Esophagus muscularis mucosa (tissue), 4 donors: ENCODE results near the gene CYP2U1. TPM values are rescaled to one million over a fixed set of nuclear protein-coding genes. Genes with fewer than 3 reads are reported as not detected.

Experiments
- DNase-seq: peaks from one replicate; pipeline ENCODE4 v3.0.0-alpha.2; 2017; ENCODE audit errors: extremely low spot score
- H3K27ac ChIP-seq, 4 donors: fragments of 200-600 bp; sonication (generic); replicated peaks in 1 of 4; 1 replicate in 3 of 4; 2 replicates in 1 of 4; pipeline ENCODE4 v1.5.1; 2016 to 2019; ENCODE audit warnings: mild to moderate bottlenecking in 1 of 4
- H3K27me3 ChIP-seq, 4 donors: fragments of 200-600 bp; sonication (generic); one replicate each; pipeline versions ENCODE4 v1.5.1 to v1.6.0; 2016 to 2019
- H3K36me3 ChIP-seq, 4 donors: fragments of 200-600 bp; sonication (generic); one replicate each; pipeline ENCODE4 v1.5.1; 2016 to 2019
- H3K4me1 ChIP-seq, 4 donors: fragments of 200-600 bp; sonication (generic); one replicate each; pipeline ENCODE4 v1.5.1; 2016 to 2019
- H3K4me3 ChIP-seq, 4 donors: fragments of 200-600 bp; sonication (generic); 1 replicate in 2 of 4; 2 replicates in 2 of 4; pipeline ENCODE4 v1.5.1; 2016 to 2019; ENCODE audit warnings: mild to moderate bottlenecking in 4 of 4, moderate library complexity in 1 of 4
- H3K9me3 ChIP-seq, 4 donors: fragments of 200-600 bp; sonication (generic); 1 replicate in 3 of 4; 2 replicates in 1 of 4; pipeline ENCODE4 v1.5.1; 2016 to 2019
- EP300 ChIP-seq: sonication (generic); formaldehyde crosslinking; IDR thresholded peaks from one replicate; pipeline ENCODE4 v1.6.1; 2017; ENCODE audit warnings: antibody characterized with exemption
- POLR2A ChIP-seq: fragments of 450-650 bp; IDR thresholded peaks from one replicate; pipeline ENCODE4 v1.6.1; 2017; ENCODE audit warnings: antibody characterized with exemption, moderate library complexity, mild to moderate bottlenecking, low read depth
- POLR2AphosphoS5 ChIP-seq, 2 donors: sonication (generic); formaldehyde crosslinking; IDR thresholded peaks; one replicate each; pipeline ENCODE4 v1.6.1; 2017; ENCODE audit warnings: antibody characterized with exemption in 2 of 2
- WGBS: methylation state at CpG from one replicate; pipeline ENCODE4 v1.1.5; 2018; 5-methylcytosine and 5-hydroxymethylcytosine counted together
- intact Hi-C: fragments of 100-400 bp; cut with DNase I; formaldehyde crosslinking; loops from one replicate; pipeline ENCODE4 v1.15.1; 2023
- total RNA-seq, 4 donors: library from RNA; depleted of rRNA; stranded (reverse); fragments of >200 nt; gene quantifications; one replicate each; pipeline versions ENCODE4 v1.1.0 to v1.2.1, GENCODE V29; 2016
- TF ChIP-seq, protein P1 (sequence below), 3 experiments: fragments of 200-600 bp in 2 of 3; fragments of 450-650 bp in 1 of 3; sonication (generic) in 2 of 3; IDR thresholded peaks; one replicate each; pipeline ENCODE4 v1.5.1; 2017 to 2019; ENCODE audit warnings: antibody characterized with exemption in 3 of 3, mild to moderate bottlenecking in 2 of 3, moderate library complexity in 1 of 3

The CYP2U1 gene
- total RNA-seq, 4 donors from 2014 or later: 17.7 to 36.6 (median 22.9) TPM

DNA sequence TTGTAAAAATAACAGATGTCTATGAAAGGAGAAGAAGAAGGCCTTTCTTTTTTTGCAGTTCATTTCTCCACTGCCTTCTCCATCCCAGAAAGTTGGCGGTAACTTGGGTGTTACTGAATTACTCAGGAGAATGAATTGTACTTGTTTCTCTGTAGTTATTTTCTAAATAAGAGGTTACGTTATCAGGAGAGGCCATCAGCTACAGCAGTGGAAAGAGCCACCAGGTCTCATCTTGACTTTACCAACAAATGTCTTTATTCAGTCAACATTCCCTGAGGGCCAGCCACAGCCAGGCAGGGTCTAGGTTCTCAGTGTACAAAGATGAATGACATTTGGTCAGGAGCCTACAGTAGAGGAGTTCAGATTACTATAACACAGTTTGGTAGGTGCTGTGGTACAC, 66.4 kb downstream of the CYP2U1 start:
- no peak overlapping the region for H3K4me3 ChIP-seq

DNA sequence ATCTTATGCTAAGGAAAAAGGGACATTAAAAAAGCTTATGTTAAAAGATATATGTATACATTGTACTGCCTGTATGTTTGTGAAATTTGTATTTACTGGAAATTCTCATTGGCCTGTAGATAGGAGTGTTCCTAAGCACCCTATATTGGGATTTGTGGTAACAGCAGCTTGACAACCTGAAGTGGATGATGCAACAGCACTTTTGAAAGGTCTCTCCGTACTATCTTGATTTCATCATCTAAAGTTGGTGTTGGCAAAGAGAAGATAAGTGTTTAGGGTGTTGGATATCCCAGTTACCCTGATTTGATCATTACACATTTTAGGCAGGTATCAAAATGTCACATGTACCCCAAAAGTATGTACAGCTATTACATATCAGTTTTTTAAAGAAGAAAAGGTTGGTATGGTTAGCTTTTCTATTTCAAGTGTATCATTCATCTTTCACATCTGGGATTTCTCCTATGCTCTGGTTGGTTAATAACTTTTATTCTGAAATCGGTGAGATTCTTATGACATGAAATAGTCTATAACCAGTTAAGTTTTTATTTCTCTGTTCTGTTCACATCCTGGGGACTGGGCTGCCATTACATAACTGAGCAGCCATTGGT, 68.7 kb downstream of the CYP2U1 start:
- no peaks in the 10 kb centered on the region for H3K36me3 ChIP-seq
- H3K4me1 ChIP-seq: peaks cover 51 to 70% (median 65%) of the 10 kb centered on the region in 4 donors
- WGBS: 88% methylated on average over 2 of the region's 2 CpGs
- DNase-seq: no peak
- H3K27me3 ChIP-seq: no peaks in the 10 kb centered on the region
- no peaks in the 10 kb centered on the region for H3K9me3 ChIP-seq
- TF ChIP-seq, protein P1, sequence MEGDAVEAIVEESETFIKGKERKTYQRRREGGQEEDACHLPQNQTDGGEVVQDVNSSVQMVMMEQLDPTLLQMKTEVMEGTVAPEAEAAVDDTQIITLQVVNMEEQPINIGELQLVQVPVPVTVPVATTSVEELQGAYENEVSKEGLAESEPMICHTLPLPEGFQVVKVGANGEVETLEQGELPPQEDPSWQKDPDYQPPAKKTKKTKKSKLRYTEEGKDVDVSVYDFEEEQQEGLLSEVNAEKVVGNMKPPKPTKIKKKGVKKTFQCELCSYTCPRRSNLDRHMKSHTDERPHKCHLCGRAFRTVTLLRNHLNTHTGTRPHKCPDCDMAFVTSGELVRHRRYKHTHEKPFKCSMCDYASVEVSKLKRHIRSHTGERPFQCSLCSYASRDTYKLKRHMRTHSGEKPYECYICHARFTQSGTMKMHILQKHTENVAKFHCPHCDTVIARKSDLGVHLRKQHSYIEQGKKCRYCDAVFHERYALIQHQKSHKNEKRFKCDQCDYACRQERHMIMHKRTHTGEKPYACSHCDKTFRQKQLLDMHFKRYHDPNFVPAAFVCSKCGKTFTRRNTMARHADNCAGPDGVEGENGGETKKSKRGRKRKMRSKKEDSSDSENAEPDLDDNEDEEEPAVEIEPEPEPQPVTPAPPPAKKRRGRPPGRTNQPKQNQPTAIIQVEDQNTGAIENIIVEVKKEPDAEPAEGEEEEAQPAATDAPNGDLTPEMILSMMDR (IDR thresholded peaks at IDR 0.05): no peak
- TF ChIP-seq POLR2A: no peak
- no peak for TF ChIP-seq POLR2AphosphoS5 (IDR thresholded peaks at IDR 0.05)
- TF ChIP-seq EP300: no peak
- peak overlapping the region; percentile 13 to 86 (median 84) for H3K27ac ChIP-seq
- H3K4me3 ChIP-seq: no peak overlapping the region
- intact Hi-C loops: no loop called here

More for the DNA sequence above, 66.4 kb downstream of the CYP2U1 start:
- intact Hi-C loops: no loop called here
- TF ChIP-seq POLR2AphosphoS5 (IDR thresholded peaks at IDR 0.05): no peak
- no peak for TF ChIP-seq EP300
- TF ChIP-seq, protein P1 (IDR thresholded peaks at IDR 0.05): no peak
- no peak for TF ChIP-seq POLR2A
- H3K4me1 ChIP-seq: peaks cover 46 to 76% (median 73%) of the 10 kb centered on the region in 4 donors
- H3K36me3 ChIP-seq: no peaks in the 10 kb centered on the region
- no peaks in the 10 kb centered on the region for H3K9me3 ChIP-seq
- whole genome bisulfite sequencing: 40% methylated on average over 2 of the region's 2 CpGs
- no peak for DNase-seq
- no peaks in the 10 kb centered on the region for H3K27me3 ChIP-seq
- peak overlapping the region; percentile 81 to 86 (median 84) for H3K27ac ChIP-seq

DNA sequence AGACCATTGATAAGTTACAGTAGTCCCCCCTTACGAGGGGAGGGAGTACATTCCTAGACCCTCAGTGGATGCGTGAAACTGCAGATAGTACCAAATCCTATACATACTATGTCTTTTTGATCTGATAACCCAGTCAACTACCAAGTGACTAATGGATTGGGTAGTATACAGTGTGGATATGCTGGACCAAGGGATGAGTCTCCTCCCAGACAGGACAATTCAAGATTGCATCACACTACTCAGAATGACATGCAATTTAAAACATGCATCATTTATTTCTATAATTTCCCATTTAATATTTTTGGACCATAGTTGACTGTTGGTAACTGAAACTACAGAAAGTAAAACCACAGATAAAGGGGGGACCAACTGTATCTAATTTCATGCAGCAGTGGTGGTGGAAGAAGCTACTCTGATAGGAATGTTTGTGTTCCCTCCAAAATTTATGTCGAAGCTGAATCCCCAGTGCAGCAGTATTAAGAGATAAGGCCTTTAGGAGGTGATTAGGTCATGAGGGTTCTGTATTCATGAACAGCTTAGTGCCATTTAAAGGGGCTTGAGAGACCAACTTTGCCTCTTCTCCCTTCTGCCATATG, 70.3 kb downstream of the CYP2U1 start:
- H3K9me3 ChIP-seq: no peaks in the 10 kb centered on the region
- H3K27ac ChIP-seq: no peak overlapping the region
- 85% methylated on average over 3 of the region's 3 CpGs for WGBS
- no peak overlapping the region for H3K4me3 ChIP-seq
- no peaks in the 10 kb centered on the region for H3K36me3 ChIP-seq
- intact Hi-C loops: no loop called here
- H3K4me1 ChIP-seq: peaks cover 41 to 64% (median 57%) of the 10 kb centered on the region in 4 donors
- DNase-seq: no peak
- TF ChIP-seq EP300 (no peak), POLR2A (no peak), POLR2AphosphoS5 (IDR thresholded peaks at IDR 0.05) (no peak)
- TF ChIP-seq, protein P1 (IDR thresholded peaks at IDR 0.05): no peak
- H3K27me3 ChIP-seq: no peaks in the 10 kb centered on the region

Other genes starting within 250 kb of the CYP2U1 start
- 10 to 100 TPM; 11.6 to 24.4 (median 18.1) TPM for gene PAPSS1, start 211.3 kb upstream of the CYP2U1 start, total RNA-seq
- 100 to 1,000 TPM; 278 to 487 (median 347) TPM for gene SGMS2, start 106.6 kb upstream of the CYP2U1 start, total RNA-seq
- 100 to 1,000 TPM in 3 of 4 donors, 10 to 100 TPM in 1; 60.8 to 176 (median 108) TPM for gene HADH, start 58.3 kb downstream of the CYP2U1 start, total RNA-seq
- 1 to 10 TPM in 2 of 4 donors, under 1 TPM in 2; 0.42 to 3.6 (median 1.9) TPM for gene LEF1, start 237.4 kb downstream of the CYP2U1 start, total RNA-seq